ENCODE measurements around the gene EIF1AD.

DNA sequence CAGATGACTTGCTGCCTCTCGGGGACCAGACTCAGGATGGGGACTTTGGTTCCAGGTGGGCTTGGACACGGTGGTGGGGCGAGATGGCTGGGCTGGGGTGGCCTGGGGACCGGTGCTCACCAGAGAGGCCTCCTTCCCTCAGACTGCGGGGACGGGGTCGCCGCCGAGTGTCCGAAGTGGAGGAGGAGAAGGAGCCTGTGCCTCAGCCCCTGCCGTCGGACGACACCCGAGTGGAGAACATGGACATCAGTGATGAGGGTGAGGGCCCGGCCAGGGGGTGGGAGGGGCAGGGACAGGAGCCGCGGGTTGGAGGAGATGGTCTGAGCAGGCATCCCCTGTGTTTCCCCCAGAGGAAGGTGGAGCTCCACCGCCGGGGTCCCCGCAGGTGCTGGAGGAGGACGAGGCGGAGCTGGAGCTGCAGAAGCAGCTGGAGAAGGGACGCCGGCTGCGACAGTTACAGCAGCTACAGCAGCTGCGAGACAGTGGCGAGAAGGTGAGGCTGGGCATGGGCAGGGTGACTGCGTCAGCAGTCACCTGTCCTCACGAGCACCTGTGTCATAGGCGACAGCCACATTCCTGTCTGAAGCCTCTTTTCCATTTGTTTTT lies 34.5 kb downstream of the EIF1AD start:
- TF ChIP-seq, protein P1, sequence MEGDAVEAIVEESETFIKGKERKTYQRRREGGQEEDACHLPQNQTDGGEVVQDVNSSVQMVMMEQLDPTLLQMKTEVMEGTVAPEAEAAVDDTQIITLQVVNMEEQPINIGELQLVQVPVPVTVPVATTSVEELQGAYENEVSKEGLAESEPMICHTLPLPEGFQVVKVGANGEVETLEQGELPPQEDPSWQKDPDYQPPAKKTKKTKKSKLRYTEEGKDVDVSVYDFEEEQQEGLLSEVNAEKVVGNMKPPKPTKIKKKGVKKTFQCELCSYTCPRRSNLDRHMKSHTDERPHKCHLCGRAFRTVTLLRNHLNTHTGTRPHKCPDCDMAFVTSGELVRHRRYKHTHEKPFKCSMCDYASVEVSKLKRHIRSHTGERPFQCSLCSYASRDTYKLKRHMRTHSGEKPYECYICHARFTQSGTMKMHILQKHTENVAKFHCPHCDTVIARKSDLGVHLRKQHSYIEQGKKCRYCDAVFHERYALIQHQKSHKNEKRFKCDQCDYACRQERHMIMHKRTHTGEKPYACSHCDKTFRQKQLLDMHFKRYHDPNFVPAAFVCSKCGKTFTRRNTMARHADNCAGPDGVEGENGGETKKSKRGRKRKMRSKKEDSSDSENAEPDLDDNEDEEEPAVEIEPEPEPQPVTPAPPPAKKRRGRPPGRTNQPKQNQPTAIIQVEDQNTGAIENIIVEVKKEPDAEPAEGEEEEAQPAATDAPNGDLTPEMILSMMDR (IDR thresholded peaks at IDR 0.05), result no peak
- no peak for TF ChIP-seq POLR2A (IDR thresholded peaks at IDR 0.05)
